Kidney (tissue), 14 donors: ENCODE results near the gene FDX2. TPM values are rescaled to one million over a fixed set of nuclear protein-coding genes. Genes with fewer than 3 reads are reported as not detected.
A peak's percentile ranks its signal among the peaks of the same experiment; 100 is the strongest.

ENCODE experiments used
- DNase-seq, 5 donors: peaks; one replicate each; pipeline ENCODE4 v3.0.0-alpha.2; 2013 to 2020
- FAIRE-seq: peaks from 2 replicates; lab custom pipeline; 2012; peaks lifted over from hg19 to GRCh38; lab: Jason Lieb, UNC
- H3K27ac ChIP-seq, 2 donors: one replicate each; pipeline ENCODE4 v1.7.0; 2013; ENCODE audit warnings: low read depth in 2 of 2, low read length in 2 of 2, inconsistent platforms in 1 of 2
- H3K27me3 ChIP-seq: one replicate; pipeline ENCODE4 v1.7.1; 2013; ENCODE audit warnings: low read length, inconsistent platforms; ENCODE audit not compliant: control insufficient read depth, insufficient read depth
- H3K36me3 ChIP-seq, 3 donors: one replicate each; pipeline versions ENCODE4 v1.7.0 to v1.7.1; 2013; ENCODE audit warnings: low read length in 3 of 3, control low read depth in 1 of 3, inconsistent platforms in 1 of 3; ENCODE audit not compliant: insufficient read depth in 3 of 3, control insufficient read depth in 2 of 3
- H3K4me1 ChIP-seq, 3 donors: one replicate each; pipeline versions ENCODE4 v1.7.0 to v1.7.1; 2013; ENCODE audit warnings: low read length in 3 of 3, inconsistent platforms in 1 of 3, low read depth in 1 of 3; ENCODE audit not compliant: control insufficient read depth in 2 of 3, insufficient read depth in 2 of 3
- H3K4me3 ChIP-seq, 3 donors: one replicate each; pipeline versions ENCODE4 v1.7.0 to v1.8.1; 2013; ENCODE audit warnings: low read length in 3 of 3, control low read depth in 1 of 3, inconsistent platforms in 1 of 3
- H3K9ac ChIP-seq, 3 donors: one replicate each; pipeline versions ENCODE4 v1.7.0 to v1.7.1; 2013; ENCODE audit warnings: low read length in 3 of 3, control low read depth in 1 of 3, inconsistent platforms in 1 of 3
- H3K9me3 ChIP-seq, 3 donors: one replicate each; pipeline versions ENCODE4 v1.7.0 to v1.7.1; 2013; ENCODE audit warnings: low read length in 3 of 3, control low read depth in 1 of 3, inconsistent platforms in 1 of 3; ENCODE audit not compliant: control insufficient read depth in 2 of 3, insufficient read depth in 1 of 3
- intact Hi-C: fragments of 100-400 bp; cut with DNase I; formaldehyde crosslinking; loops from one replicate; pipeline ENCODE4 v1.11.1; 2022
- polyA plus RNA-seq: library from polyadenylated mRNA; stranded (reverse); fragments of 350-450 nt; fragmentation: Illumina TruSeq; extraction: RNeasy Lipid Tissue Mini Kit (QIAGEN cat#74804); gene quantifications from one replicate; pipeline ENCODE4 v1.2.3, GENCODE V29; 2014; ENCODE audit warnings: low read depth, low replicate concordance; ENCODE audit not compliant: insufficient read depth
- total RNA-seq: library from RNA; stranded (reverse); fragmentation: NEBNext Ultra II Directional; extraction: Animal tissue kit (Norgen Biotek cat#: 25700); gene quantifications from one replicate; pipeline ENCODE4 v1.2.1, GENCODE V29; 2021
- TF ChIP-seq, protein P1 (sequence below): IDR thresholded peaks from 3 replicates; pipeline ENCODE4 v1.5.1; 2012; ENCODE audit warnings: mild to moderate bottlenecking, moderate library complexity, borderline replicate concordance; ENCODE audit not compliant: insufficient read depth; ENCODE audit errors: extremely low read depth
- donor health status: control.
- donor health status: control.
- donor health status: control.
- donor health status: control.
- donor health status: control.
- donor health status: DM: yes; HTN: yes; CAD: no.
- donor health status: Normal renal cell carcinoma (clear cell type).

FDX2 gene
- total and polyA plus RNA-seq, 2 donors from 2014 or later, result 20.1 to 88.4 TPM

DNA sequence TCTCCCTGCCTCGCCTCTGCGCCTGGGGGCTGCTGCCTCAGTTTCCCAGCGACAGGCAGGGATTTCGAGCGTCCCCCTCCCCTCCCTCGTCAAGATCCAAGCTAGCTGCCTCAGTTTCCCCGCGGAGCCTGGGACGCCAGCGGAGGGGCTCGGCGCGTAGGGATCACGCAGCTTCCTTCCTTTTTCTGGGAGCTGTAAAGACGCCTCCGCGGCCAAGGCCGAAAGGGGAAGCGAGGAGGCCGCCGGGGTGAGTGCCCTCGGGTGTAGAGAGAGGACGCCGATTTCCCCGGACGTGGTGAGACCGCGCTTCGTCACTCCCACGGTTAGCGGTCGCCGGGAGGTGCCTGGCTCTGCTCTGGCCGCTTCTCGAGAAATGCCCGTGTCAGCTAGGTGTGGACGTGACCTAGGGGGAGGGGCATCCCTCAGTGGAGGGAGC, 45.6 kb downstream of the FDX2 start:
- H3K4me3 ChIP-seq, result peak overlapping the region in 2 of 3 donors; percentile 61
- H3K27me3 ChIP-seq, result peaks cover 9% of the 10 kb centered on the region
- peaks cover 0 to 9% (median 0%) of the 10 kb centered on the region in 3 donors for H3K4me1 ChIP-seq
- H3K9ac ChIP-seq, result peak overlapping the region in 2 of 3 donors; percentile 55 to 65
- H3K9me3 ChIP-seq, result no peaks in the 10 kb centered on the region
- peak overlapping the region; percentile 87 to 90 for H3K27ac ChIP-seq
- TF ChIP-seq, protein P1, sequence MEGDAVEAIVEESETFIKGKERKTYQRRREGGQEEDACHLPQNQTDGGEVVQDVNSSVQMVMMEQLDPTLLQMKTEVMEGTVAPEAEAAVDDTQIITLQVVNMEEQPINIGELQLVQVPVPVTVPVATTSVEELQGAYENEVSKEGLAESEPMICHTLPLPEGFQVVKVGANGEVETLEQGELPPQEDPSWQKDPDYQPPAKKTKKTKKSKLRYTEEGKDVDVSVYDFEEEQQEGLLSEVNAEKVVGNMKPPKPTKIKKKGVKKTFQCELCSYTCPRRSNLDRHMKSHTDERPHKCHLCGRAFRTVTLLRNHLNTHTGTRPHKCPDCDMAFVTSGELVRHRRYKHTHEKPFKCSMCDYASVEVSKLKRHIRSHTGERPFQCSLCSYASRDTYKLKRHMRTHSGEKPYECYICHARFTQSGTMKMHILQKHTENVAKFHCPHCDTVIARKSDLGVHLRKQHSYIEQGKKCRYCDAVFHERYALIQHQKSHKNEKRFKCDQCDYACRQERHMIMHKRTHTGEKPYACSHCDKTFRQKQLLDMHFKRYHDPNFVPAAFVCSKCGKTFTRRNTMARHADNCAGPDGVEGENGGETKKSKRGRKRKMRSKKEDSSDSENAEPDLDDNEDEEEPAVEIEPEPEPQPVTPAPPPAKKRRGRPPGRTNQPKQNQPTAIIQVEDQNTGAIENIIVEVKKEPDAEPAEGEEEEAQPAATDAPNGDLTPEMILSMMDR, result no peak
- peaks cover 0 to 5% (median 0%) of the 10 kb centered on the region in 3 donors for H3K36me3 ChIP-seq
- intact Hi-C loops, result no loop called here
- no peak for FAIRE-seq
- DNase-seq, result peak in 3 of 5 donors; percentile 46 to 91 (median 57)

DNA sequence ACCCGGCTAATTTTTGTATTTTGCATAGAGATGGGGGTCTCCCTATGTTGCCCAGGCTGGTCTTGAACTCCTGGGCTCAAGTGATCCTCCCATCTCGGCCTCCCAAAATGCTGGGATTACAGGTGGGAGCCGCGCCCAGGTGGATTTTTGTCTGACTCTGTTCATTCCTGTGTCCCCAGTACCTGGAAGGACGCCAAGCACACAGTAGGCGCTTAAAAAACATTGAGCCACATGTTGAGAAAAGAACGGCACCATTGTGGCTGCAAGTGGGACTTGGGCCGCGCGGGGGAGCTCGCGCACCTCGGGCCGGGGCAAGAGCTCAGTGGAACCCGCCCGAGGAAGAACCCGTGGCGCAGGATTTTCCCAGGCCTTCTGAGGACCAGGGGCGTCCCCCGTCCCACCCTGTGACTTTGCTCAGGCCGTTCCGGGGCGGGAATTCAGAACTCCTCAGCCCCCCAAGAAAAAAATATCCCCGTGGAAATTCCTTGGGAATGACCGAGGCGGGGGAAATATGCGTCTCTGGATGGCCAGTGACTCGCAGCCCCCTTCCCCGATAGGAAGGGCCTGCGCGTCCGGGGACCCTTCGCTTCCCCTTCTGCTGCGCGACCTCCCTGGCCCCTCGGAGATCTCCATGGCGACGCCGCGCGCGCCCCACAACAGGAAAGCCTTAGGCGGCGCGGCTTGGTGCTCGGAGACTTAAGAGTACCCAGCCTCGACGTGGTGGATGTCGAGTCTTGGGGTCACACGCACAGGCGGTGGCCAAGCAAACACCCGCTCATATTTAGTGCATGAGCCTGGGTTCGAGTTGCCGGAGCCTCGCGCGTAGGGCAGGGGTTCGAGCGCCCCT, 46.3 kb downstream of the FDX2 start:
- Histone ChIP-seq H3K4me1 (peaks cover 0 to 9% (median 0%) of the 10 kb centered on the region in 3 donors), H3K27me3 (peaks cover 9% of the 10 kb centered on the region), H3K9ac (peak overlapping the region in 2 of 3 donors; percentile 40 to 55), H3K4me3 (peak overlapping the region in 2 of 3 donors; percentile 61), H3K36me3 (peaks cover 0 to under 1% (median 0%) of the 10 kb centered on the region in 3 donors), H3K27ac (peak overlapping the region; percentile 87 to 90), H3K9me3 (no peaks in the 10 kb centered on the region)
- FAIRE-seq (no peak), DNase-seq (peak; percentile 80 to 94 (median 88))
- intact Hi-C loops, result loop anchor here (5.0 kb wide), 1 partner anchor 123 kb away; no protein-coding TSS in a partner anchor
- TF ChIP-seq, protein P1, result peak; percentile 93

DNA sequence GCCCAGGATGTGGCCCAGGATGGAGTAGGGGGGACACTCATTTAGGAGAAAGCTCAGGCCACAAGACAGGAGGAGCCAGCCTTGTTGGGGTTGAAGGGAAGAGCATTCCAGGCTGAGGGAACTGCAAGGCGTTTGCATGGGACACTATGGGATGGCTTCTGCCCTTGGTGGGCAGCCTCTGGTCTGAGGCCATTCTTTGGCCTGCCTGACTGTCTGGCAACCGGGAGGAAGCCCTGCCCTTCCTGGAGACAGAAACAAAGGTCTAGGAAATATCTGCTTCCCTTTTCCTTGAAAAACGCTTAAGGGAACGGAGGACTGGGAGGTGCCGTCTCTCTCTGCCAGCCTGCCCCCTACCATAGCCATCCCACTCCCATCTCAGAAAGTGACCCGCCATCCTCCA, 47.7 kb downstream of the FDX2 start:
- Histone ChIP-seq H3K9me3 (no peaks in the 10 kb centered on the region), H3K27me3 (peaks cover 9% of the 10 kb centered on the region), H3K4me1 (peaks cover 0 to 9% (median 0%) of the 10 kb centered on the region in 3 donors), H3K27ac (peak overlapping the region; percentile 55 to 65), H3K4me3 (no peak overlapping the region), H3K36me3 (no peaks in the 10 kb centered on the region), H3K9ac (peak overlapping the region in 1 of 3 donors; percentile 43)
- DNase-seq, result no peak
- TF ChIP-seq, protein P1, result no peak
- intact Hi-C loops, result loop anchor here (5.0 kb wide), 1 partner anchor 124 kb away; no protein-coding TSS in a partner anchor
- FAIRE-seq, result no peak
